HG02571 (cell line): ENCODE results near the gene DGKD.

Experiments
- ATAC-seq: cut with Tn5 transposase; IDR thresholded peaks from one replicate; pipeline ENCODE4 v1.9.1; 2021; ENCODE audit warnings: mild to moderate bottlenecking, moderate library complexity; ENCODE audit not compliant: unreplicated experiment

Gene DGKD

DNA sequence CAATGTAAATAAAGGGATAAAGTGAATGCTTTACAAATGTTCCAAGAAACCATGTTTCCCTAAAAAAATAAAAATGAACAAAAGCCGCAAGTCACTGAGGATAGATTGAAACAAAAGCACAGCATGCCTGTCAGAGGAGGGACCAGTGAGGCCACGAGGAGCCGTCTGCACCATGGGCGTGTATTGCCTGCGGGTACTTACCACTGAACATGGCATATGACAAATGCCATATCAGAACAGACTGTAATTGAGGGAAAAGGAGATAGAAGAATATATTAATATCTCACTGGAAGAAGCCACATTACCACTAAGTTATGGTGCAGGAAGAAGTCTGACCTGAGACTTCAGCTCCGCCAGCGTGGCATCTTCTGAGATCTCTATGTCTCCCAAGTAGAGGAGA is 136.5 kb downstream of the DGKD start:
- ATAC-seq, result no peak

DNA sequence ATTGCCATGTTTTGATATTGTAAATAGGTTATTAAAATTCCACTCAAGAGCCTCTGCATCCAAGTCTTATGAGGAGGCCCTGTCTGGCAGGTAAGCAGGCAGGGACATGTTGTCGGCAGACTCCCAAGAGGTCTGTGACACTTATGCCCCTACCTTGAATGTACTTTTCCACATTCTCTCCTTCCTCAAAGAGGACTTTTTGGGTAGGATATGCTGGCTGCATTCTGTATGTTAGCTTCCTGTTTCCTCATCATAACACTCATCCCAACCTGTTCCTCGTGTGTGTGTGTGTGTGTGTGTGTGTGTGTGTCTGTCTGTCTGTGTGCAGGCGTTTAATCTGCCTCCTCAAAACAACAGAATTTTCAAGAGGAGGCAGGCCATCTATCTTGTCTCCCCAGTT is 137.0 kb downstream of the DGKD start:
- ATAC-seq, result no peak

DNA sequence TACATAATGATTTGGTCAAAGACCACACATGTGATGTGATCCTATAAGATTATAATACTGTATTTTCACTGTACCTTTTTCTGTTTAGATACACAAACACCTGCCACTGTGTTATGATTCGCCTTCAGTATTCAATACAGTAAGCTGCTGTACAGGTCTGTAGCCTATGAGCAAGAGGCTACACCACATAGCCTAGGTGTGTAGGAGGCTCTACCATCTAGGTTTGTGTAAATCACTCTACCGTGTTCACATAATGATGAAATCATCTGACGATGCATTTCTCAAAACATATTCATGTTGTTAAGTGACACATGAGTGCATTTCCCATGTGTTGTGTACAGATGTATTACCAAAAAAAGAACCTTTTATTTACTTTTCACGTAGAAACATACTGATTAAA is 137.8 kb downstream of the DGKD start:
- ATAC-seq, result no peak

DNA sequence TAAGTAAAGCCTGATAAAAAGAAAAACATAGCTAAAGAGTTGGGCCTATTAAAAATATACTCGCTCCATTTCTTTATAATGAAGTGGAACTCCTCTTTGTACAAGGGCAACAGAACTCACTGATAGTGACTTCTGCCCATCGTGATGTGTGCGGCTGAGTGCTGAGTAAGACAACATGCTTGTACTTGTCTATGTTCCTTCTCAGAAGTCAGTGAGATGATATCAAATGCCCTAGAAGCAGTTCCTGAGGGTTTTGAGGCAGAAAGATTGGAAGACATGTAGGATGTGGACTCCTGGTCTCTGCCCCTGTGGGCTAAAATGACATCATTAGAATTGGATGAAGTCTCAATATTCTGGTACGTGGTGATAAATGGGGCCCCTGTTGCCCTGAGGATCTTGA is 138.5 kb downstream of the DGKD start:
- ATAC-seq, result no peak

DNA sequence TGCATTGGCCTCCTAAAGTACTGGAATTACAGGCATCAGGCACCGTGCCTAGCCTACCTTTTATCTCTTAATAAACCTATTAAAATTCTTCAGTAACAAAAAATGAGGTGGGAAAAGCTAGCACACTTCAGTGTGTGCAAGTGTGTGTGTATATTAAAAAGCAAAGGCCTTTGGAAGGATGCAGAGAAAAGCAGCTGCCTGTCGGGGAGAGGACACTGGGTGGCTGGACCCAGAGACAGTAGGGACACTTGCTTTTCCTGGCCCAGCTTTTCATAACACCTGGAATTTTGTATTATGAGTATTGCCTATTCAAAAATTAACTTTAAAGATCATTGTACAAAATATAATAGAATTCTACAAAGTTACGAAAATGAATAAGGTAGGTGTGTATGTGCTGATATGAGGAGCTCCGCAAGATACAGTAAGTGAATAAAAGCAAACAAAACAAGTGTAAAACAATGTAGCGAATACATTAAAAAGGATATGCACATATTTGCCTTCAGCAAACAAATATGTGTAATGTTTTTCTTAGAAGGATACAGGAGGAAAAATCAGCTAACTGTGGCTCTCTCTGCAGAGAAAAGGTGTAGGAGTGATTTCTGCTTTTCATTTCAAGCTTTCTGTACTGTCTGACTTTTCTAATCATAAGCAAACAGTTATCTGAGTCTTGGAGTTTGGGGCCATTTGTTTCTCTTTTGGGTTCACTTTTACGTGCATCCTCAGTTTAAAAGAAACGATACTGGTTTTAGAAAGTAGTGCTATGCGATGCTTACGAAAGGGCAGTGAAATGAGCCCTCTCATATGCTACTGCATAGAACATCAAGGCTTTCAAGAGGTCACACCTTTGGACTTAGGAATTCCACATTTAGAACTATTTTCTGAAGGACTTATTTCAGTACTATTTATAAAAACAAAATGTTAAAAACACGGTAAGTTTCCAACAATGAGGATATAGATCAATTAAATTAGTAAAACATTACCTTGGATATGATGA is 141.5 kb downstream of the DGKD start:
- ATAC-seq, result no peak

DNA sequence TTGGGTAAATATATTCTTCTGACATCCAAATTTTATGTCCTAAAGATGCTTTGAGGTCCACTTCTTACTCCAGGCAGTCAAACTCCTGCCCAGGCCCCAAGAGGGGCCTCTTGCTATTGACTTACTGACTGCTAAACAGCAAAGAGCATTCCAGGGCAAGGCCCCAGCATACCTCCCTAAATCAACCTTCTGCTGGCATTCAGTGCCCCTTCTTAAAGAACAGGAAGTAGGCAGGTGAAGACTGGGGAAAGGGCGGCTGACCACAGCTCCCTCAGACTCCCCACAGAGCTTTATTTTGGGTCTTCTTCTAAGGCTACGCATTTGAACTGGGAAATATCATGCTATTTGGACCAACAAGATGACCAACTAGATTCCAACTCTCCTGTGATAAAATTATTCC is 143.4 kb downstream of the DGKD start:
- ATAC-seq, result no peak

DNA sequence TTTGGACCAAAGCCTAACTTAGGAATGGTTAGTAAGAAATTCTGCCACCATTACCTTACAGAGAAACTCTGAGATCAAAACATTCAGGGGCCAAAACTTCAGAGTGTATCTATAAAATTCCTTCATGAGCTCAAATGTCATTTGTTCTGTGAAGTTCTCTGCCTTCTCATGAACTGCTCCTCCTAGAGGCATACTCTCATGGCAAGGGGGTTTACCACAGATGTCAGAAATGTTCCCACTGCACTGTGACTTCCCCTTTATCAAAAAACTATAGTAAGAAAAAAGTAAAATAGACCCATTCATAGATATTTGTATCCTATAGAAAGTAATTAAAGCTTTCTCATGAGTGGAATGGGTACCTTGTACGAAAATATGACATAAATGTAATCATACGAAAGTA is 143.8 kb downstream of the DGKD start:
- ATAC-seq, result no peak

DNA sequence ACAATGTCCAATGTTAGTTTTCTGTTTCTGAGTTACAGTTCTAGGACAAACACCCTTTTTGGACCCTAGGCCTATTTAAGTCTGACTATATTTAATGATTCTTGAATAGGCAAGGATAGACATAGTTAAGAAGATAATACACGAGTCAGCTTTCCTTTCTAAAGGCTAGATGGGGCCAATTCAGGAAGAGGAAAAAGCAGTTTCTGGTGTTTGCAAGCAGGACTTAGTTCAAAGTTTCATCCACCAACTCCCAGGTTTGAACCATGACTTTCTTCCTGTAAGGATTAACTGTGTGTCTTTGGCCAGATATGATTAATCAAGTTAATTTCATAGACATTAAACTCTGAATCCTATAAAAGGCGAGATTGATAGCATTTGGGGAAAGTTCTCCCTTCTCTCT is 145.6 kb downstream of the DGKD start:
- no peak for ATAC-seq

DNA sequence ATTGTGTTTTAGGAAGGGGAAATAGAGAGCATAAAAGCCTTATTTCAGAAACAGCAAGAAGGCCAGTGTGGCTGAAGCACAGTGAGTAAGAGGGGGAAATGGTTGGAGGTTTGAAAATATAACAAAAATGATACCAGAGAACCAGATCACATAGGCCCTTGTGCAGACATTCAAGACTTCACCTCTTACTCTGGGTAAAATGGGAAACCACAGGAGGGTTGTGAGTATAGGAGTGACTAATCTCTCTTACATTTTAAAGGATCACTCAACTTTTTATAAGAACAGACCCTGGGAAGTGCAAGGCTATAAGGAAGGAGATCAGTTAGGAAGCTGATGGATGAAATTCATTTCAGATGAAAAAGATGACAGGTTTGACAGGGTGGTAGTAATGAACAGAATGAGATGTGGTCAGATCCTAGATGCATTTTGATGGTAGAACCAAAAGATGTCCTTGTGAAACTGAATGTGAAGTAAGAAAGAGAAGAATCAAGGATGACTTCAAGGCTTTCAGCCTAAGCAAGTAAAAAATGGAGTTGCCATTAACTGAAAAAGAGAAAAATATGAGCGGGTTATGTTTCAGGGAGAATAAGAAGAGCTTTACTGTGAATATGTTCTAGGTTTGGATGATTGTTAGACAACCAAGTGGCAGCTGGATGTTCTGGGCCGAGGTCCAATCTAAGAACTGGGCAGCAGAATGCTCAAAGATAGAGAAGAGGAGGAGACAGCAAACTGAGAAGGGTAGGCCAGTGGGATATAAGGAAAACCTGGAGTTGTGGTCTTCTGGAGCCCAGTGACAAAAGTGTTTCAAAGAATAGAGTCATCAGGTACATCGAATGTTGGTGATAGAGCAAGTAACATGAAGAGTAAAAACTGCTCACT is 147.1 kb downstream of the DGKD start:
- no peak for ATAC-seq

DNA sequence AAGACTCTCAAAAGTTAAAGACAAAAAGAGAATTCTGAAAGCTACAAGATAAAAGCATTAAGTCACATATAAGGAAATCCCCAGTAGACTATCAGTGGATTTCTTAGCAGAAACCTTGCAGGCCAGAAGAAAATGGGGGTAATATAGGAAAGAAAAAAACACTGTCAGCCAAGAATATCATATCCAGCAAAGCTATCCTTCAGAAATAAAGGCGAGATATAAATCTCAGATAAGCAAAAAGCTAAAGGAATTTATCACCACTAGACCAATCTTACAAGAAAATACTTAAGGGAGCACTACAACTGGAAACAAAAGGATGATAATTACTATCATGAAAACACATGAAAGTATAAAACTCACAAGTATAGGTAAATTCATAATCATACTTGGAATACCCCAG is 149.2 kb downstream of the DGKD start:
- ATAC-seq, result no peak

DNA sequence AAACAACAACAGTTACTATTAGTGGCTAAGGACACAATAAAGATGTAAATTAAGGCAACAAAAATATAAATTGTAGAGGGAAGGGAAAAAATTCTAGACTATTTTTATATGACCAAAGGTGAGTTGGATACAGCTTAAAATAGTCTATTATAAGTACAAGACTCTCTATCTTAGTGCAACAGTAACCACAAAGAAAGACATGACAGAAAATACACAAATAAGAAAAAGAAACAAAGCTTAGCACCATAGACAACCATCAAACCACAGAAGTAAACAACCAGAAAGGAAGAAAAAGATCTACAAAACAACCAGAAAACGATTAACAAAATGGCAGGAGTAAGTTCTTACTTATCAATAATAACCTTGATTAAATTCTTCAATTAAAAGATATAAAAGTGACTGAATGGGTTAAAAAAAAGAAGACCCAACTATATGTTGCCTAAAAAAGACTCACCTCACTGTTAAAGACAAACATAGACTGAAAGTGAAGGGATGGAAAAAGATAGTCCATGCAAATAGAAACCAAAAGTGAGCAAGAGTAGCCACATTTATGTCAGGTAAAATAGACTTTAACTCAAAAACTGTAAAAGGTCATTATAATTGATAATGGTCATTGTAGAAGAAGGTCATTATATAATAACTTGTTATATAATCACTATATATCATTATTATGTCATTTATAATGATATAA is 149.8 kb downstream of the DGKD start:
- no peak for ATAC-seq

DNA sequence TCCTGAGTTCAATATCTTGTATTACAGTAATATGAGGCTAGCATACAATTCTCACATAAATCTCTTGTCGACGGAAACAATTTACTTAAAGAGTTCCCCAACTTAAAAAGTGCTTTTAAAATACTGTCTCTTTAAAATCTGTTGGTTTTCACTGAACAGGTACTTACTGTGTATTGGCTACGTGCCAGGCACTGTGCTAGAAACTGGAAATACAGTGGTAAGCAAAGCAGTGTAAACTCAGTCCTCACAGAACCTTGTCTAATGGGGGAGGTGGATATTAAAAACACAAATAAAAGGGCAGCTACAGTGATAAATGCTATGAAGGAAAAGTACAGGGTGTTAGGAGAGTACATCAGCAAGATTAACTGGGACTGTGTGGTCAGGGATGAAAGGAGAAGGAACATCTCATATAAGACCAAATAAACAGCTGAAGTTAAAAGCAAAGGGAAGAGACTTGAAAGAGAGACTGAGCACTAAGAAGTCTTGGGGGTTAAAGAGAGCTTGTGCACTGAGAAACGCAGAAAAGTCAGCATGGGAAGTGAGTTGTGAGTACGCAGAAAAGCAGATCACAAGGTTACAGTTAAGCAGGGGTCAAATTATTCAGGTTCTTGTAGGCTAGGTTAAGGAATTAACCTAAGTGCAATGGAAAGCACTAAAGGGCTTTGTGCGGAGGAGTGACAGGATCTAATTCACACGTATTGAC is 159.8 kb downstream of the DGKD start:
- no peak for ATAC-seq

DNA sequence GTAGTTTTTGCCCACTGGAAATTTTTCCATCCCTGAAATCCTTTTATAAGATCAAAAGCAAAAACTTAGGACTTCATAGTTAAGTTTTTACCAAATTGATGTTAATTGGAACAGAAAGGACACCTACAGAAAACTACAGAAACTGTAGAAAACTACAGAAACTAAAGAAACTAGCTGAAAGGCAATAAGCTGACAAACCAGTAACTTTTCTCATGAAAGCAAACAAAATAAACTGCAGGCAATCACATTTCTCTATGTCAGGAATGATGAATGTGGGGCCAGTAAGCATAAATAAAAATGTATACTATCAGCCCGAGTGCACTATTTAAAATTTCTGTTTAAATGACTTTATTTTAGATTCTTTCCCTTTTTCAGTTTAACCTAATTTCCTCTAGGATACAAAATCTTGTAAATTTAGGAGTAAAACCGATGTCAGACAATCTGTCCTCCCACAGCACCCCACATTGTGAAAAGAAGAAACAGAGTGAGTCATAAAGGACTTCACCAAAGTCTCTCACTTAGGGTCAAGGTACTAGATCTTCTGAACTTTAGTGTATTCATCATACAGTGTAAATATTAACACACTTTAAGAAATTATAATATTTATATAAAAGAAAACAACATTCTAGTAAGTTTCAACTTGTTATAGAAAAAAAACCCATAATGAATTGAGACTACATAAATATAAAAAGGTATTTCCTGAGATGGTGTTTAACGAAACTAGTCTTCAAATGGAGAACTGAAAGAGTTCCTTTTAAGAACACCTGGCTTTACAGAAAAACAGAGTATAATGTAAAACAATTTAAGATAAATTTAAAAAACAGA is 165.7 kb downstream of the DGKD start:
- ATAC-seq, result peak; percentile 90
